IPS DF 6.9 (cell line): ENCODE data around the gene AGO3.
"Not testable (repeated sequence)": the region's sequence is repeated elsewhere in the genome, so short reads cannot be mapped to it uniquely, and the experiment has no call there.

Source experiments
- DNase-seq: peaks from one replicate; pipeline ENCODE4 v3.0.0-alpha.2; 2013; ENCODE audit warnings: low read depth, low spot score
- H3K27ac ChIP-seq: one replicate; pipeline ENCODE4 v1.5.1; 2013; ENCODE audit warnings: low read length, control low read depth
- H3K27me3 ChIP-seq: 2 replicates; pipeline ENCODE4 v1.6.1; 2013; ENCODE audit warnings: mild to moderate bottlenecking, low read length; ENCODE audit not compliant: control insufficient read depth, insufficient read depth
- H3K36me3 ChIP-seq: 2 replicates; pipeline ENCODE4 v1.6.1; 2013; ENCODE audit warnings: low read length; ENCODE audit not compliant: control insufficient read depth, insufficient read depth
- H3K4me1 ChIP-seq: 2 replicates; pipeline ENCODE4 v1.6.1; 2013; ENCODE audit warnings: low read length; ENCODE audit not compliant: control insufficient read depth, insufficient read depth
- H3K4me3 ChIP-seq: 2 replicates; pipeline ENCODE4 v1.5.1; 2013; ENCODE audit warnings: mild to moderate bottlenecking, low read length
- H3K9me3 ChIP-seq: 2 replicates; pipeline ENCODE4 v1.6.1; 2013; ENCODE audit warnings: low read length, inconsistent platforms; ENCODE audit not compliant: control insufficient read depth, insufficient read depth
- WGBS: extraction: QIAGEN DNeasy Blood & Tissue Kit; methylation state at CpG from one replicate; pipeline ENCODE4 v1.1.7; 2013; ENCODE audit warnings: mixed read lengths, missing lambda C conversion rate; ENCODE audit not compliant: insufficient read length, insufficient coverage; 5-methylcytosine and 5-hydroxymethylcytosine counted together

The AGO3 gene

DNA sequence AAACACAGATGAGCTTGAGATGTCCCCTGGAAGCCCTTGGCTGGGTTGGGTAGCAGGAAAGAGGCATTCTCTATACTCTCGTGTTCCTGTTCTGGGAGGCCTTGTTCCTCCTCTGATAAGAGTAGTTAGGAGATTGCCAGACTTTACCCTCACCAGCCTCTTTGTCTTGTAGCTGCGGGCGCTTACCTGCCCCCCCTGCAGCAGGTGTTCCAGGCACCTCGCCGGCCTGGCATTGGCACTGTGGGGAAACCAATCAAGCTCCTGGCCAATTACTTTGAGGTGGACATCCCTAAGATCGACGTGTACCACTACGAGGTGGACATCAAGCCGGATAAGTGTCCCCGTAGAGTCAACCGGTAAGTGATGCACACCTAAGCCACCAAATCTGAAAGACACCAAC is 42.6 kb upstream of the AGO3 start:
- Histone ChIP-seq H3K36me3 (peaks cover 13% of the 10 kb centered on the region), H3K4me3 (no peak overlapping the region), H3K27me3 (no peaks in the 10 kb centered on the region), H3K9me3 (no peaks in the 10 kb centered on the region), H3K4me1 (peaks cover 11% of the 10 kb centered on the region), H3K27ac (no peak overlapping the region)
- DNase-seq, result no peak
- no CpG with 5 or more reads among the region's 11 CpGs for WGBS

DNA sequence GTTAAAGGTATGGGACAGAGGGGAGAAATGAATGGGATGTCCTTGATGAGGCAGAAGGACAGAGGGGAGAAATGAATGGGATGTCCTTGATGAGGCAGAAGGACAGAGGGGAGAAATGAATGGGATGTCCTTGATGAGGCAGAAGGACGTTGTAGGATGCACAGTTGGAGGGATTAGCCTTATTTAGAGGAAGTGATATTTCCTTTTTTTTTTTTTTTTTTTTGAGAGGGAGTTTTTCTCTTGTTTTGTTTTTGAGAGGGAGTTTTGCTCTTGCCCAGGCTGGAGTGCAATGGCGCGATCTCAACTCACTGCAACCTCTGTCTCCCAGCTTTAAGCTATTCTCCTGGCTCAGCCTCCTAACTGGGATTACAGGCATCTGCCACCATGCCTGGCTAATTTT is 41.9 kb upstream of the AGO3 start:
- H3K4me3 ChIP-seq, H3K27ac ChIP-seq, H3K27me3 ChIP-seq, H3K9me3 ChIP-seq, DNase-seq: not testable (repeated sequence)
- Histone ChIP-seq H3K4me1 (peaks cover 11% of the 10 kb centered on the region), H3K36me3 (peaks cover 20% of the 10 kb centered on the region)
- no CpG with 5 or more reads among the region's 3 CpGs for WGBS

DNA sequence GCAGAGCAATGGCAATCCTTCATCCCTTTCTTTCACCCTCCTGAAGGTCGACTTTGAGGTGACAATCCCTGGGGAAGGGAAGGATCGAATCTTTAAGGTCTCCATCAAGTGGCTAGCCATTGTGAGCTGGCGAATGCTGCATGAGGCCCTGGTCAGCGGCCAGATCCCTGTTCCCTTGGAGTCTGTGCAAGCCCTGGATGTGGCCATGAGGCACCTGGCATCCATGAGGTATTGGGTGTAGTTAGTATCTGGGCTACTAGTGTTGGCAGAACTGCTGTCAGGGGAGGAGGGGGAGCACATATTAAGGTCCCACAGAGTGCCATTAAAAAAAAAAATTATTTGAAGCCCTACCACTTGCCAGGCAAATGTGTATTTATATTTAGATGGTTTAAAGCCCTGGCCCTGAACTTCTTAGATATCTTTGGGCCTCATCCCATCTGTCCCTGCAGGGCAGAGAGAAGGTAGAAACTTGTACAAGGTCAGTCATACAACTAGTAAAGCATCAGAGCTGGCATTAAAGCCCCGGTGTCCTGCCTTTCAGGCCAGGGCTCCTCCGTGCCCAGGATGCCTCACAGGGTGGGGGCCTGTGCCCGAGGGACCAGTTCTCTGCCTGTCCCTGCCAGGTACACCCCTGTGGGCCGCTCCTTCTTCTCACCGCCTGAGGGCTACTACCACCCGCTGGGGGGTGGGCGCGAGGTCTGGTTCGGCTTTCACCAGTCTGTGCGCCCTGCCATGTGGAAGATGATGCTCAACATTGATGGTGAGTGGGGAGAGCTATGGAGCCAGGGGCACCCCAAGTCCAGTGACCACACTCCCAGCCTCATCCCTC is 37.6 kb upstream of the AGO3 start:
- Histone ChIP-seq H3K27ac (no peak overlapping the region), H3K4me1 (no peaks in the 10 kb centered on the region; the same call in 1 of the 2 replicates), H3K27me3 (no peaks in the 10 kb centered on the region), H3K4me3 (no peak overlapping the region), H3K36me3 (peaks cover 28% of the 10 kb centered on the region), H3K9me3 (no peaks in the 10 kb centered on the region)
- DNase-seq, result no peak
- WGBS, result no CpG with 5 or more reads among the region's 14 CpGs

GRCh38 chr1:35894183-35894582 is 36.7 kb upstream of the AGO3 start:
- H3K4me1 ChIP-seq, result no peaks in the 10 kb centered on the region; the same call in 1 of the 2 replicates
- no peaks in the 10 kb centered on the region for H3K9me3 ChIP-seq
- no peaks in the 10 kb centered on the region for H3K27me3 ChIP-seq
- H3K36me3 ChIP-seq, result peaks cover 28% of the 10 kb centered on the region
- no peak overlapping the region for H3K4me3 ChIP-seq
- DNase-seq, result no peak
- no peak overlapping the region for H3K27ac ChIP-seq
- WGBS, result no CpG with 5 or more reads among the region's 6 CpGs

GRCh38 chr1:35894656-35895055 is 36.2 kb upstream of the AGO3 start:
- DNase-seq, result no peak
- Histone ChIP-seq H3K4me3 (no peak overlapping the region), H3K9me3 (no peaks in the 10 kb centered on the region), H3K36me3 (peaks cover 28% of the 10 kb centered on the region), H3K27ac (no peak overlapping the region), H3K27me3 (no peaks in the 10 kb centered on the region), H3K4me1 (no peaks in the 10 kb centered on the region; the same call in 1 of the 2 replicates)
- WGBS, result no CpG with 5 or more reads among the region's 1 CpG

GRCh38 chr1:35899941-35900340 is 31.0 kb upstream of the AGO3 start:
- peaks cover 13% of the 10 kb centered on the region; the same call in 1 of the 2 replicates for H3K36me3 ChIP-seq
- H3K4me3 ChIP-seq, result no peak overlapping the region
- H3K27me3 ChIP-seq, result no peaks in the 10 kb centered on the region
- H3K9me3 ChIP-seq, result no peaks in the 10 kb centered on the region
- no peak overlapping the region for H3K27ac ChIP-seq
- DNase-seq, result no peak
- no peaks in the 10 kb centered on the region for H3K4me1 ChIP-seq

GRCh38 chr1:35901235-35901634 is 29.7 kb upstream of the AGO3 start:
- Histone ChIP-seq H3K27me3 (no peaks in the 10 kb centered on the region), H3K9me3 (no peaks in the 10 kb centered on the region), H3K27ac (no peak overlapping the region), H3K4me3 (no peak overlapping the region), H3K4me1 (no peaks in the 10 kb centered on the region), H3K36me3 (peaks cover 9% of the 10 kb centered on the region; the same call in 1 of the 2 replicates)
- DNase-seq, result no peak
- WGBS, result no CpG with 5 or more reads among the region's 9 CpGs

DNA sequence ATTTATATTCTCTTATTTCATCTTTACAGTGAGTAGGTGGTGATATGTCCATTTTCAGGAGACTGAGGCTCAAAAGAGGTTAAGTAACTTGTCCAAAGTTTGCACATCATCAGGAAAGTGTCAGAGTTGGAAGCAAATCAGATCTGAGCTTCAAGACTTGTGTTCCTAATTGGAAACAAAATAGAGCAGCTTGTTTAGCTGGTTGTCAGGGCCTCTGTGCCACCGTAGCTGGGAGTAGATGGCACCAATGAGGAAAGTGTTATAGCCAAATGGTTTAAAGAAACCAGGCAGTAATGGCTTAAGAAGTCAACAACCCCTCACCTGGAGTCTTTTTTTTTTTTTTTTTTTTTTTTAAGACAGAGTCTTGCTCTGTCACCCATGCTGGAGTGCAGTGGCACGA is 28.2 kb upstream of the AGO3 start:
- no peak for DNase-seq
- WGBS, result no CpG with 5 or more reads among the region's 2 CpGs
- H3K27me3 ChIP-seq, result no peaks in the 10 kb centered on the region
- H3K4me3 ChIP-seq, result no peak overlapping the region
- H3K4me1 ChIP-seq, result no peaks in the 10 kb centered on the region
- H3K27ac ChIP-seq, result no peak overlapping the region
- H3K36me3 ChIP-seq, result peaks cover 16% of the 10 kb centered on the region; the same call in 1 of the 2 replicates
- no peaks in the 10 kb centered on the region for H3K9me3 ChIP-seq

GRCh38 chr1:35914717-35915116 is 16.2 kb upstream of the AGO3 start:
- H3K4me1 ChIP-seq, result no peaks in the 10 kb centered on the region
- no peaks in the 10 kb centered on the region for H3K27me3 ChIP-seq
- peaks cover 35% of the 10 kb centered on the region for H3K36me3 ChIP-seq
- no peaks in the 10 kb centered on the region for H3K9me3 ChIP-seq
- WGBS, result no CpG with 5 or more reads among the region's 1 CpG
- no peak overlapping the region for H3K27ac ChIP-seq
- DNase-seq, result no peak
- H3K4me3 ChIP-seq, result no peak overlapping the region

DNA sequence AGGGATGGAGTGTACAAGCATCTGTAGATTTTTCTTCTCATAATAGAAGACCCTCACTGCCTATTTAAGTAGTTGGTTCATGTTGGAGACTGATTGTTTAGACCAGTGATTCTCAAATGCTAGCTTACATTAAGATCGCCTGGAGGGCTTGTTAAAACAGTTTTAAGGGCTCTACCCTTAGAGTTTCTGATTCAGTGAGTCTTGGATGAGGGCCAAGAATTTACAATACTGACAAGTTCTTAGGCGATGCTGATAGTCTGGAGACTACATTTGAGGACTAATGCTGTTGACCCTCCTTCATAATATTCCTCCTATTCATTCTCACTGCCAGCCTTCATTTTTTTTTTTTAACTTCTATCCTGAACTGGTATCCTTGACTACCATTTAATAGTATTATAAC is 15.2 kb upstream of the AGO3 start:
- Histone ChIP-seq H3K9me3 (no peaks in the 10 kb centered on the region), H3K36me3 (peaks cover 35% of the 10 kb centered on the region), H3K4me3 (no peak overlapping the region), H3K27ac (no peak overlapping the region), H3K27me3 (no peaks in the 10 kb centered on the region), H3K4me1 (no peaks in the 10 kb centered on the region)
- DNase-seq, result no peak
- WGBS, result no CpG with 5 or more reads among the region's 2 CpGs

DNA sequence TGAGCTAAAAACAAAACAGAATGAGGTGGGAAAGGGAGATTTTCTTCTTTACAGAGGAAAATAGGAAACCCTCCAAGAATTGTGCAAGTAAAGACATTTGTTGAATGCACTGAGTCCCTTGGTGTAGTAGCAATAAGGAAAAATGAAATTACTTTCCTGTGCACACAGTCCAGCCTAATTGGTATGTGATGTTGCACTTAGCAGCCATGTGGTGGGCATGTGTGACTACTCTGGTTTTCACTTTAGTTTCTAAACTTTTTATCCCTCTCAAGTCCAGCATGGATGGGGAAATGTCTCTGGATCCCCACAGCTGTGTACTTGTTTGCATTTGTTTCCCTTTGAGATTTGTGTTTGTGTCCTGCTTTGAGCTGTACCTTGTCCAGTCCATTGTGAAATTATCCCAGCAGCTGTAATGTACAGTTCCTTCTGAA is 7.1 kb upstream of the AGO3 start:
- peaks cover 13% of the 10 kb centered on the region for H3K36me3 ChIP-seq
- no peak overlapping the region for H3K4me3 ChIP-seq
- DNase-seq, result no peak
- no peaks in the 10 kb centered on the region for H3K9me3 ChIP-seq
- no peaks in the 10 kb centered on the region for H3K27me3 ChIP-seq
- no peak overlapping the region for H3K27ac ChIP-seq
- no peaks in the 10 kb centered on the region for H3K4me1 ChIP-seq
